Vagina (tissue), 2 donors: ENCODE data around the gene ZNF688. TPM values are rescaled to one million over a fixed set of nuclear protein-coding genes. Genes with fewer than 3 reads are reported as not detected.

ENCODE experiments used
- DNase-seq, 2 donors: peaks; one replicate each; pipeline ENCODE4 v3.0.0-alpha.2; 2017; ENCODE audit errors: extremely low spot score in 2 of 2
- H3K27ac ChIP-seq: fragments of 200-600 bp; sonication (generic); one replicate; pipeline ENCODE4 v1.5.1; 2019
- H3K27me3 ChIP-seq: fragments of 200-600 bp; sonication (generic); one replicate; pipeline ENCODE4 v1.5.1; 2019
- H3K36me3 ChIP-seq, 2 donors: fragments of 200-600 bp; sonication (generic); one replicate each; pipeline ENCODE4 v1.5.1; 2017 to 2019
- H3K4me1 ChIP-seq: fragments of 200-600 bp; sonication (generic); one replicate; pipeline ENCODE4 v1.5.1; 2019
- H3K4me3 ChIP-seq, 2 donors: fragments of 200-600 bp; sonication (generic); 1 replicate in 1 of 2; 2 replicates in 1 of 2; pipeline ENCODE4 v1.5.1; 2016 to 2019
- H3K9me3 ChIP-seq: fragments of 200-600 bp; sonication (generic); one replicate; pipeline ENCODE4 v1.5.1; 2019
- CTCF ChIP-seq, 3 experiments: fragments of 450-650 bp in 2 of 3; fragments of 200-600 bp in 1 of 3; sonication (generic) in 1 of 3; IDR thresholded peaks; one replicate each; pipeline ENCODE4 v1.5.1; 2017 to 2019; ENCODE audit warnings: antibody characterized with exemption in 3 of 3, mild to moderate bottlenecking in 2 of 3, moderate library complexity in 2 of 3
- POLR2A ChIP-seq, 2 donors: fragments of 450-650 bp; IDR thresholded peaks; one replicate each; pipeline ENCODE4 v1.6.1; 2017; ENCODE audit warnings: antibody characterized with exemption in 2 of 2, mild to moderate bottlenecking in 2 of 2, moderate library complexity in 2 of 2
- POLR2AphosphoS5 ChIP-seq, 2 donors: sonication (generic); formaldehyde crosslinking; IDR thresholded peaks; one replicate each; pipeline ENCODE4 v1.9.0; 2017; ENCODE audit warnings: antibody characterized with exemption in 2 of 2, mild to moderate bottlenecking in 2 of 2, low read depth in 1 of 2; ENCODE audit not compliant: insufficient read depth in 1 of 2
- intact Hi-C: fragments of 100-400 bp; cut with DNase I; formaldehyde crosslinking; loops from one replicate; pipeline ENCODE4 v1.15.1; 2023
- total RNA-seq: library from RNA; depleted of rRNA; stranded (reverse); fragments of >200 nt; gene quantifications from one replicate; pipeline ENCODE4 v1.2.3, GENCODE V29; 2016

ZNF688 gene
- total RNA-seq, 1 donor from 2014 or later = 20.1 TPM

DNA sequence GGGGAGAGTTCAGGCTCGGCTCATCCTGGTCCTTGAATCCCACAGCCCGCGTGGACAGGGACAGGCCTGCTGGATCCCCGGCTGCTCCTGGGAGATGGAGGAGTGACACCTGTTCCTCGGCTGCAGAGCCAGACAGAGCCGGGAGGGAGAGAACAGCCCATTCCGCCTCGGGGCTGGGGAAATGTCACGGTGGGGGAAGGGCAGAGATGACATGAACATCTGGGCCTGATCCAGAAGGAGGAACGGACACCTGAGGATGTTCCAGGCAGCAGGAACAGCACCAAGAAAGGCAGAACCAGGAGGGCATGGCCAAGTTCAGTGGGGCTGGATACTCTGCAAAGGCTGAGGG is 15.4 kb downstream of the ZNF688 start:
- Histone ChIP-seq H3K4me1 (peaks cover 23% of the 10 kb centered on the region), H3K27ac (no peak overlapping the region), H3K27me3 (no peaks in the 10 kb centered on the region), H3K4me3 (no peak overlapping the region), H3K9me3 (no peaks in the 10 kb centered on the region), H3K36me3 (peaks cover 0 to 16% of the 10 kb centered on the region in 2 donors)
- no peak for TF ChIP-seq CTCF (IDR thresholded peaks at IDR 0.05)
- no peak for TF ChIP-seq POLR2A (IDR thresholded peaks at IDR 0.05)
- no peak for TF ChIP-seq POLR2AphosphoS5 (IDR thresholded peaks at IDR 0.05; ENCODE audit: insufficient read depth in 1 of 2, low read depth in 1 of 2)
- DNase-seq = no peak
- intact Hi-C loops = no loop called here

DNA sequence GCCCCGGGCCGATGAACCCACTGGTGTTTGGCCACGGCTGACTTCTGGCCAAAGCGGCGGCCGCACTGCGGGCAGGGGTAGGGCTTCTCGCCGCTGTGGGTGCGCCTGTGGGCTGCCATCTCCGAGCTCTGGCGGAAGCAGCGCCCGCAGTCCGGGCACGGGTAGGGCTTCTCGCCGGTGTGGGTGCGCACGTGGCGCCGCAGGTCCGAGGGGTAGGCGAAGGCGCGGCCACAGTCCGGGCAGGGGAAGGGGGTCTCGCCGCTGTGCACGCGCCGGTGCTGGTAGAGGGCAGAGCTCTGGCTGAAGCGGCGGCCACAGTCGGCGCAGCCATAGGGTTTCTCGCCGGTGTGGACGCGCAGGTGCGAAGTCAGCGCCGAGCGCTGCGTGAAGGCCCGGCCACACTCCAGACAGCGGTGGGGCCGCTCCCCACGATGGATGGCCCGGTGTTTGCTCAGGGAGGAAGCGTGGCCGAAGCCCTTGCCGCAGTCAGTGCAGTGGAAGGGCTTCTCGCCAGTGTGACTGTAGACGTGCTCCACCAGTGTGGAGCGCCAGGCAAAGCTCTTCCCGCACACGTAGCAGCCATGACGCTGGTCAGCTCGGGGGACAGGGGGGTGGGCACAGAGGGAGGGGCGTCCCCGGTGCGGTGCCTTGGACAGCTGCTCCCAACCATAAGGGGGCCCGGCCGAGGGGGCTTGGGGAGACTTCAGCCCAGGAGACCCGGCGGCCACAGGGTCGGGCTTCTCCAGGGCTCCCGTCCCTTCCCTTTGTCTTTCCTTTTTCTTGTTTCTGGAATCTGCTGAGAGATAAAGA is 16.0 kb downstream of the ZNF688 start:
- TF ChIP-seq POLR2A (IDR thresholded peaks at IDR 0.05) (no peak), CTCF (IDR thresholded peaks at IDR 0.05) (no peak), POLR2AphosphoS5 (IDR thresholded peaks at IDR 0.05; ENCODE audit: insufficient read depth in 1 of 2, low read depth in 1 of 2) (no peak)
- Histone ChIP-seq H3K9me3 (no peaks in the 10 kb centered on the region), H3K27ac (no peak overlapping the region), H3K27me3 (no peaks in the 10 kb centered on the region), H3K4me3 (no peak overlapping the region), H3K36me3 (peaks cover 0 to 16% of the 10 kb centered on the region in 2 donors), H3K4me1 (peaks cover 20% of the 10 kb centered on the region)
- DNase-seq = no peak
- intact Hi-C loops = no loop called here

DNA sequence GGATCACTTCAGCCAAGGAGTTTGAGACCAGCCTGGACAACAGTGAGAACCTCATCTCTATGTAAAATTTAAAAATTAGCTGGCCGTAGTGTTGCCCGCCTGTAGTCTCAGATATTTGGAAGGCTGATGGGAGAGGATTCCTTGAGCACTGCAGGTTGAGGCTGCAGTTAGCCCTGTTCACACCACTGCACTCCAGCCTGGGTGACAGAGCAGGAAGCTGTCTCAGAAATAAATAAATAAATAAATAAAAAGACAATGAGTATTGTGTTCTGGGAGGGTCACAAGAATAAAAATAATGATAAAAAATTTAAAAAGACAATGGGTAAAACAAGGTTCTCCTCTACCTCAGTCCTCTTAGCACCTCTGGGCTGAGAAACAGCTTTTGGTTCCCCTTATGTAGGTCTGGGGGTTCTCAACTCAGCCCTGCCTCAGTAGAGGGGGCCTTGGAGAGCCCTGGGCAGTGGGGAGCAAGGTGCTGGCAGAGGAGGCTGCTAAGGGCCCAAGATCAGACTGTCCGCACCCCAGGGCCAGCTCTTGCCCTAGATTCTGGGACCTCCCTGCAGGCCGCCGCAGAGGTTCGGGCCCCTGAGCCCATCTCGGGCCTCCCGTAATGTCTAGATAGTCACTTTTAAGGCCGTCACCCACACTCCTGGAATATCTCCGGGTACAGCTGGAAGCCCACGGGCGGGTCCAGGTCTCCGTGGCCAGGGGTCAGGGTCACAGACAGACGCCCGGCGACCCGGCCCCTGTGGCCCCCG is 16.8 kb downstream of the ZNF688 start:
- Histone ChIP-seq H3K27ac (no peak overlapping the region), H3K36me3 (peaks cover 0 to 16% of the 10 kb centered on the region in 2 donors), H3K4me3 (no peak overlapping the region), H3K4me1 (peaks cover 20% of the 10 kb centered on the region), H3K9me3 (no peaks in the 10 kb centered on the region), H3K27me3 (no peaks in the 10 kb centered on the region)
- TF ChIP-seq CTCF (IDR thresholded peaks at IDR 0.05) (no peak), POLR2A (IDR thresholded peaks at IDR 0.05) (no peak), POLR2AphosphoS5 (IDR thresholded peaks at IDR 0.05; ENCODE audit: insufficient read depth in 1 of 2, low read depth in 1 of 2) (no peak)
- intact Hi-C loops = no loop called here
- no peak for DNase-seq

- no peak for TF ChIP-seq POLR2AphosphoS5 (IDR thresholded peaks at IDR 0.05; ENCODE audit: insufficient read depth in 1 of 2, low read depth in 1 of 2)
- intact Hi-C loops = no loop called here
- H3K4me3 ChIP-seq = no peak overlapping the region
- H3K27me3 ChIP-seq = no peaks in the 10 kb centered on the region
- H3K36me3 ChIP-seq = peaks cover 0 to 16% of the 10 kb centered on the region in 2 donors
- DNase-seq = no peak
- peaks cover 20% of the 10 kb centered on the region for H3K4me1 ChIP-seq
- H3K27ac ChIP-seq = no peak overlapping the region
- no peaks in the 10 kb centered on the region for H3K9me3 ChIP-seq
Measured at GRCh38 chr16:30553393-30553899, 18.1 kb downstream of the ZNF688 start.

DNA sequence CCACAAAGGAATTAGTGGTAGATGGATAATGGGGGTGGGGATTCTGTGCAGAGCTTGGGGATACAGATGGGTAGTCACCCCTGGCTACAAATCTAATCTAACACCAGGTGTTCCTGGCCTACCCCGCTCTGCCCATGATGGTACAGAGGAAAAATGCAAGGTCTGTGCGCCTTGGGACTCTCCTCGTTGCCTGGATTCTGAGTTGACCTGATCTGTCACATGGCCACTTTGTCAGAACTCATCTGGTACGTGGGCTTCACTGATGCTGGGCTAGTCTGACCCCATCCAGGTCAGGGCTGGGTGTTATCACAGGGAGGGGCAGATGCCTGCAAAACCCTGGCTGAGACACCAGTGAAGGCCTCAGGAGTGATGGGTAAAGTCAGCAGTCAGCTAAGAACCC is 18.6 kb downstream of the ZNF688 start:
- DNase-seq = no peak
- H3K36me3 ChIP-seq = peaks cover 0 to 16% of the 10 kb centered on the region in 2 donors
- TF ChIP-seq CTCF (IDR thresholded peaks at IDR 0.05) (no peak), POLR2A (IDR thresholded peaks at IDR 0.05) (no peak), POLR2AphosphoS5 (IDR thresholded peaks at IDR 0.05; ENCODE audit: insufficient read depth in 1 of 2, low read depth in 1 of 2) (no peak)
- H3K4me3 ChIP-seq = no peak overlapping the region
- H3K9me3 ChIP-seq = no peaks in the 10 kb centered on the region
- intact Hi-C loops = no loop called here
- peaks cover 20% of the 10 kb centered on the region for H3K4me1 ChIP-seq
- no peaks in the 10 kb centered on the region for H3K27me3 ChIP-seq
- H3K27ac ChIP-seq = no peak overlapping the region
